ENCODE results near the gene WWC1.
A peak's percentile ranks its signal among the peaks of the same experiment; 100 is the strongest.

Gene WWC1

DNA sequence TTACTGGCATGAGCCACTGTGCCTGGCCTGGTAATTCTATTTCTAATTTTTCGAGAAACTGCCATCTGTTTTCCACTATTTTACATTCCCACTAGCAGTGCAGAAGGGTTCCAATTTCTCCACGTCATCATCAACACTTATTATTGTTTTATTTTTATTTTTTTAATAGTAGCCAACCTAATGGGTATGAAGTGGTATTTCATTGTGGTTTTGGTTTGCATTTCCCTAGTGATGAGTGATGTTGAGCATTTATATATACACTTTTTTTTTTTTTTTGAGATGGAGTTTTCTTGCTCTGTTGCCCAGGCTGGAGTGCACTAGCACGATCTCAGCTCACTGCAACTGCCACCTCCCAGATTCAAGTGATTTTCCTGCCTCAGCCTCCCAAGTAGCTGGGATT is 28.3 kb downstream of the WWC1 start:
- TF ChIP-seq, protein P1, sequence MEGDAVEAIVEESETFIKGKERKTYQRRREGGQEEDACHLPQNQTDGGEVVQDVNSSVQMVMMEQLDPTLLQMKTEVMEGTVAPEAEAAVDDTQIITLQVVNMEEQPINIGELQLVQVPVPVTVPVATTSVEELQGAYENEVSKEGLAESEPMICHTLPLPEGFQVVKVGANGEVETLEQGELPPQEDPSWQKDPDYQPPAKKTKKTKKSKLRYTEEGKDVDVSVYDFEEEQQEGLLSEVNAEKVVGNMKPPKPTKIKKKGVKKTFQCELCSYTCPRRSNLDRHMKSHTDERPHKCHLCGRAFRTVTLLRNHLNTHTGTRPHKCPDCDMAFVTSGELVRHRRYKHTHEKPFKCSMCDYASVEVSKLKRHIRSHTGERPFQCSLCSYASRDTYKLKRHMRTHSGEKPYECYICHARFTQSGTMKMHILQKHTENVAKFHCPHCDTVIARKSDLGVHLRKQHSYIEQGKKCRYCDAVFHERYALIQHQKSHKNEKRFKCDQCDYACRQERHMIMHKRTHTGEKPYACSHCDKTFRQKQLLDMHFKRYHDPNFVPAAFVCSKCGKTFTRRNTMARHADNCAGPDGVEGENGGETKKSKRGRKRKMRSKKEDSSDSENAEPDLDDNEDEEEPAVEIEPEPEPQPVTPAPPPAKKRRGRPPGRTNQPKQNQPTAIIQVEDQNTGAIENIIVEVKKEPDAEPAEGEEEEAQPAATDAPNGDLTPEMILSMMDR (conservative IDR thresholded peaks at IDR 0.05; ENCODE audit: low read depth, low read length), result no peak
- DNase-seq (ENCODE audit: low read depth), result no peak
- H3K4me3 ChIP-seq (ENCODE audit: low read depth, low read length), result no peak overlapping the region

- DNase-seq (ENCODE audit: low read depth), result no peak
- H3K4me3 ChIP-seq (ENCODE audit: low read depth, low read length), result no peak overlapping the region
- TF ChIP-seq, protein P1 (conservative IDR thresholded peaks at IDR 0.05; ENCODE audit: low read depth, low read length), result no peak
Observed at GRCh38 chr5:168320805-168321204, 29.4 kb downstream of the WWC1 start.

DNA sequence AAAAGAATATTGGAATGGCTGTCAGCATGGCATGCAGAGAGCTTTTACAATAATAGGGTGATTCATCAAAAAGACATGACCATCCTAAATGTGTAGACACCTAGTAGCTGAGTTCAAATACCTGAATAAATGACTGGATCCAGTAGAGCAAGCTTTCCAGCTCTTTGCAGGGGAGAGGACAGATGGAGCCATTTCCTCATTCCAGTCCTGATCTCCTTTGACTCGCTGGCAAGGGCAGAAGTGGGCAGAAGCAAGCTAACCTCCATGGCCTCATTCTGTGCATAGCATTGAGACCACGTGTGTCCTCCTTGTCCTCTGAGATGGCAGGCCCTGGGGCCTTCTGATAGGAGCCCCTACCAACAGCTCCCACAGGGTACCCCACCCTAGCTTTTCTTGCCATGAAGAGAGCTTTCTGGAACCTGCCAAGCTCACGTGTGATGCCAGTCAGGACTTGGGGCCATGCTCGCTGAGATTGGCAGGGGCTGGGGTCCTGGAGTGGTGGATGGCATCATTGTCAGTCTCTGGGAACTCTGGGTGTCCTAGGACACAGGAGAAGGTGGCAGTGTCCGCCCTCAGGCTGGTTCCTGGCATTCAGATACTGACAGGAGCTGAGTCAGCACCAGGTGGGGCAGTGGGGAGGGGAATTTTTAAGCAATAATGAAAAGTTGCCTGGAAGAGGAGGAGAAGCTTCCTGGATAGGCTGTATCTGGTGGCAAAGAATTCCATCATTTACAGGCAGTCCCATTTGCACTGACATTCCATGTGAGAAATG is 33.6 kb downstream of the WWC1 start:
- DNase-seq (ENCODE audit: low read depth), result no peak
- TF ChIP-seq, protein P1 (conservative IDR thresholded peaks at IDR 0.05; ENCODE audit: low read depth, low read length), result no peak
- no peak overlapping the region for H3K4me3 ChIP-seq (ENCODE audit: low read depth, low read length)

- TF ChIP-seq, protein P1 (conservative IDR thresholded peaks at IDR 0.05; ENCODE audit: low read depth, low read length), result no peak
- no peak overlapping the region for H3K4me3 ChIP-seq (ENCODE audit: low read depth, low read length)
- DNase-seq (ENCODE audit: low read depth), result no peak
Observed at GRCh38 chr5:168327019-168327421, 35.6 kb downstream of the WWC1 start.

DNA sequence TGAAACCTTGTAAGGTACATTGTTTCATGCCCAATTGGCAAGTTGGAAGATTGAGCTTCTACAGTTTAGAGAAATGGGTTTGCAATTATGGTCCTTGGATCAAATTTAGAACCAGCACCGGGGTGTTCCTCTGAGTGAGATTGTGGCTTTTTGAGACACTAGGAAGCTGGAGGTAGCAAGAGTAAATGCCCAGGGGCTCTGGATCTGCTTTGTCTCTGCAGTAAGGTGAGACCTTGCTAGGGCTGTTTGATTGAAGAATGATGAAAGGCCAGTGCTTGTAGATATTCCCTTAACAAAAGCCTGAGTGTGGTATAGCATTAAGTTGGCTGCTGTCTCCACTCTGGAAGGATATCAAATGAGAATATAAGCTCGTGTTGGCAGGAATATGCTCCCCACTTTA is 36.0 kb downstream of the WWC1 start:
- no peak overlapping the region for H3K4me3 ChIP-seq (ENCODE audit: low read depth, low read length)
- no peak for DNase-seq (ENCODE audit: low read depth)

GRCh38 chr5:168327994-168328393 is 36.5 kb downstream of the WWC1 start:
- TF ChIP-seq, protein P1 (conservative IDR thresholded peaks at IDR 0.05; ENCODE audit: low read depth, low read length), result no peak
- no peak for DNase-seq (ENCODE audit: low read depth)
- H3K4me3 ChIP-seq (ENCODE audit: low read depth, low read length), result no peak overlapping the region

More for the DNA sequence above, 36.0 kb downstream of the WWC1 start:
- TF ChIP-seq, protein P1 (conservative IDR thresholded peaks at IDR 0.05; ENCODE audit: low read depth, low read length), result no peak

DNA sequence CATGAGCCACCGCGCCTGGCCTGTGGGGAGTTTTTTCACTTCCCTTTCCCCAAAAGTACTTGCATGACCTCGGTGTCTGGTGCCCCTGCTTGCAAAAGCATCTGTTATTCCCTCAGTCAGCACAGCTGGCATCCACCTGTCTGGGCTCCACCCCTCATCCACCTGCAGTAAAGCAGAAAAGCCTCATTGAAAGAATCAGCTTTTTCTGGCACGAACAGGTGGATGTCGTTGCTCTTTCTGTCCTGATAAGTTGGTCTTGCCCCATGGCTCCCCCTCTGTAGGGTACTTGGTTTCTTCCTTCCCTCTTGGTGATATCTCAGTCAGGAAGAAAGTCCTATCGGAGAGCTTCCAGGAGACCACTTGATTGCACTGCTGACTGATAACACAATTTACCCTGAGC is 37.4 kb downstream of the WWC1 start:
- no peak overlapping the region for H3K4me3 ChIP-seq (ENCODE audit: low read depth, low read length)
- TF ChIP-seq, protein P1 (conservative IDR thresholded peaks at IDR 0.05; ENCODE audit: low read depth, low read length), result no peak
- peak; percentile 50 for DNase-seq (ENCODE audit: low read depth)
